ENCODE measurements around the gene WFS1. TPM values are rescaled to one million over a fixed set of nuclear protein-coding genes. Genes with fewer than 3 reads are reported as not detected.
A peak's percentile ranks its signal among the peaks of the same experiment; 100 is the strongest.

Gene WFS1
- total RNA-seq, 1 experiment from 2014 or later: 57.1 TPM

- POLR2A ChIA-PET (ENCODE audit: unreplicated experiment): no interaction called here
- H3K36me3 ChIP-seq (ENCODE audit: low read depth): no peaks in the 10 kb centered on the region
- no peaks in the 10 kb centered on the region for H3K9me3 ChIP-seq (ENCODE audit: insufficient read depth, low read depth)
- CTCF ChIA-PET: interaction anchor here (0.7 kb wide), 1 partner anchor 286 kb away, joined by 4 read pairs; no protein-coding TSS in a partner anchor
- intact Hi-C loops (cut with micrococcal nuclease; ENCODE audit: unreplicated experiment): no loop called here
- no peaks in the 10 kb centered on the region for H3K4me1 ChIP-seq (replicated peaks; ENCODE audit: insufficient read depth)
- no peaks in the 10 kb centered on the region for H4K20me1 ChIP-seq (ENCODE audit: insufficient read depth)
- TF ChIP-seq CTCF (conservative IDR thresholded peaks at IDR 0.05): no peak
- no peak for TF ChIP-seq EZH2 (IDR thresholded peaks at IDR 0.05; ENCODE audit: low read depth)
- DNase-seq: peak in 1 of 2 experiments; percentile 16
- H3K27me3 ChIP-seq (ENCODE audit: insufficient read depth, low read depth): peaks cover 16% of the 10 kb centered on the region; the same call in 1 of the 2 replicates
- no peak overlapping the region for H3K4me3 ChIP-seq
- no peak overlapping the region for H3K27ac ChIP-seq
- H3F3A ChIP-seq (ENCODE audit: insufficient read depth, low read depth): no peaks in the 10 kb centered on the region
- no peak overlapping the region for H2AFZ ChIP-seq
- H3K79me2 ChIP-seq (ENCODE audit: low read depth): no peaks in the 10 kb centered on the region
- H3K4me2 ChIP-seq: no peak overlapping the region
- H3K9me2 ChIP-seq (ENCODE audit: insufficient read depth): no peaks in the 10 kb centered on the region
- no TSS peak for BruUV-seq (replicated peaks)
Measured at GRCh38 chr4:6257247-6258025, 12.2 kb upstream of the WFS1 start.

- no peak for DNase-seq
- Histone ChIP-seq H3K4me1 (replicated peaks; ENCODE audit: insufficient read depth) (no peaks in the 10 kb centered on the region), H3K27ac (no peak overlapping the region), H3K79me2 (ENCODE audit: low read depth) (no peaks in the 10 kb centered on the region), H3K4me2 (no peak overlapping the region), H3K27me3 (ENCODE audit: insufficient read depth, low read depth) (peaks cover 16% of the 10 kb centered on the region; the same call in 1 of the 2 replicates), H3K4me3 (no peak overlapping the region), H3K9me3 (ENCODE audit: insufficient read depth, low read depth) (no peaks in the 10 kb centered on the region), H4K20me1 (ENCODE audit: insufficient read depth) (no peaks in the 10 kb centered on the region), H3K9me2 (ENCODE audit: insufficient read depth) (no peaks in the 10 kb centered on the region), H3K36me3 (ENCODE audit: low read depth) (no peaks in the 10 kb centered on the region), H3F3A (ENCODE audit: insufficient read depth, low read depth) (no peaks in the 10 kb centered on the region), H2AFZ (no peak overlapping the region)
- intact Hi-C loops (cut with micrococcal nuclease; ENCODE audit: unreplicated experiment): no loop called here
- ChIA-PET POLR2A (ENCODE audit: unreplicated experiment) (no interaction called here), CTCF (no interaction called here)
- TF ChIP-seq CTCF (conservative IDR thresholded peaks at IDR 0.05) (no peak), EZH2 (IDR thresholded peaks at IDR 0.05; ENCODE audit: low read depth) (no peak)
- no TSS peak for BruUV-seq (replicated peaks)
Measured at GRCh38 chr4:6258026-6258360, 11.7 kb upstream of the WFS1 start.

GRCh38 chr4:6258741-6259140, 10.9 kb upstream of the WFS1 start:
- ChIA-PET POLR2A (ENCODE audit: unreplicated experiment) (no interaction called here), CTCF (no interaction called here)
- no peaks in the 10 kb centered on the region for H3K36me3 ChIP-seq (ENCODE audit: low read depth)
- no peaks in the 10 kb centered on the region for H3K9me2 ChIP-seq (ENCODE audit: insufficient read depth)
- no peaks in the 10 kb centered on the region for H3K4me1 ChIP-seq (replicated peaks; ENCODE audit: insufficient read depth)
- H4K20me1 ChIP-seq (ENCODE audit: insufficient read depth): no peaks in the 10 kb centered on the region
- intact Hi-C loops (cut with micrococcal nuclease; ENCODE audit: unreplicated experiment): no loop called here
- H3K79me2 ChIP-seq (ENCODE audit: low read depth): no peaks in the 10 kb centered on the region
- H2AFZ ChIP-seq: no peak overlapping the region
- DNase-seq: no peak
- no peaks in the 10 kb centered on the region for H3F3A ChIP-seq (ENCODE audit: insufficient read depth, low read depth)
- no peaks in the 10 kb centered on the region for H3K9me3 ChIP-seq (ENCODE audit: insufficient read depth, low read depth)
- no peak overlapping the region for H3K27ac ChIP-seq
- TF ChIP-seq EZH2 (IDR thresholded peaks at IDR 0.05; ENCODE audit: low read depth) (no peak), CTCF (conservative IDR thresholded peaks at IDR 0.05) (no peak)
- no TSS peak for BruUV-seq (replicated peaks)
- H3K27me3 ChIP-seq (ENCODE audit: insufficient read depth, low read depth): peaks cover 16% of the 10 kb centered on the region; the same call in 1 of the 2 replicates
- H3K4me2 ChIP-seq: no peak overlapping the region
- no peak overlapping the region for H3K4me3 ChIP-seq
